T-cell (primary cell): ENCODE results near the gene CGNL1. TPM values are rescaled to one million over a fixed set of nuclear protein-coding genes. Genes with fewer than 3 reads are reported as not detected.

ENCODE experiments used
- ATAC-seq, 4 experiments: fragments of 200-7000 bp in 3 of 4; fragments of 150-1000 bp in 1 of 4; cut with Tn5 transposase; replicated peaks in 1 of 4; 1 replicate in 3 of 4; 2 replicates in 1 of 4; pipeline ENCODE4 v1.10.0; 2021; ENCODE audit warnings: moderate library complexity in 3 of 4, mild to moderate bottlenecking in 2 of 4, moderate number of reproducible peaks in 1 of 4
- CTCF ChIA-PET, 2 donors: fragments of 300-600 bp; sonication (Branson Sonifier 250); formaldehyde crosslinking; loops; one replicate each; lab custom pipeline; 2022; ENCODE audit warnings: antibody characterized with exemption in 2 of 2; lab: Charles Lee
- POLR2A ChIA-PET, 2 donors: fragments of 300-600 bp; sonication (Branson Sonifier 250); formaldehyde crosslinking; loops; one replicate each; lab custom pipeline; 2022; ENCODE audit warnings: antibody characterized with exemption in 2 of 2; lab: Charles Lee
- DNase-seq, 35 experiments: peaks; one replicate each; pipeline versions ENCODE4 v3.0.0 to v3.0.0-alpha.2; 2013 to 2023
- H3K27ac ChIP-seq: one replicate; pipeline ENCODE4 v1.5.1; 2013; ENCODE audit warnings: low read length
- H3K27me3 ChIP-seq, 2 experiments: replicated peaks in 1 of 2; 1 replicate in 1 of 2; 2 replicates in 1 of 2; pipeline versions ENCODE4 v1.6.1 to v1.7.0; 2013; ENCODE audit warnings: low read length in 1 of 2, mixed read lengths in 1 of 2; ENCODE audit not compliant: control insufficient read depth in 2 of 2, insufficient read depth in 2 of 2; ENCODE audit errors: extremely low read depth in 1 of 2
- H3K36me3 ChIP-seq, 2 donors: 1 replicate in 1 of 2; 2 replicates in 1 of 2; pipeline versions ENCODE4 v1.6.1 to v1.7.0; 2013; ENCODE audit warnings: low read length in 1 of 2; ENCODE audit not compliant: control insufficient read depth in 2 of 2, insufficient read depth in 1 of 2; ENCODE audit errors: extremely low read depth in 1 of 2
- H3K4me1 ChIP-seq, 2 experiments: 1 replicate in 1 of 2; 2 replicates in 1 of 2; pipeline versions ENCODE4 v1.6.1 to v1.7.0; 2013; ENCODE audit warnings: low read length in 2 of 2, mixed read lengths in 1 of 2; ENCODE audit not compliant: insufficient read depth in 2 of 2, control insufficient read depth in 1 of 2; ENCODE audit errors: extremely low read depth in 1 of 2
- H3K4me3 ChIP-seq, 2 donors: 1 replicate in 1 of 2; 2 replicates in 1 of 2; pipeline versions ENCODE4 v1.5.1 to v1.7.0; 2013; ENCODE audit warnings: mild to moderate bottlenecking in 2 of 2, low read length in 1 of 2, moderate library complexity in 1 of 2; ENCODE audit not compliant: control insufficient read depth in 1 of 2; ENCODE audit errors: extremely low read depth in 1 of 2
- H3K9me3 ChIP-seq: 2 replicates; pipeline ENCODE4 v1.7.0; 2013
- H3K27ac Mint-ChIP-seq, 2 donors: one replicate each; pipeline ENCODE4 v1.8.0; 2020 to 2021; ENCODE audit warnings: mild to moderate bottlenecking in 2 of 2, mixed read lengths in 2 of 2
- H3K27me3 Mint-ChIP-seq, 2 donors: one replicate each; pipeline ENCODE4 v1.8.0; 2021 to 2022; ENCODE audit warnings: mixed read lengths in 2 of 2
- H3K36me3 Mint-ChIP-seq: one replicate; pipeline ENCODE4 v1.8.0; 2021; ENCODE audit warnings: mixed read lengths
- H3K4me1 Mint-ChIP-seq, 3 donors: one replicate each; pipeline ENCODE4 v1.8.0; 2020 to 2022; ENCODE audit warnings: mixed read lengths in 3 of 3, mild to moderate bottlenecking in 1 of 3
- H3K4me3 Mint-ChIP-seq, 3 donors: one replicate each; pipeline ENCODE4 v1.8.0; 2020 to 2022; ENCODE audit warnings: mild to moderate bottlenecking in 3 of 3, mixed read lengths in 3 of 3, moderate library complexity in 3 of 3
- H3K9me3 Mint-ChIP-seq, 3 donors: one replicate each; pipeline ENCODE4 v1.8.0; 2020 to 2022; ENCODE audit warnings: mixed read lengths in 3 of 3
- WGBS: methylation state at CpG from one replicate; pipeline ENCODE4 v1.1.5; 2013; ENCODE audit warnings: missing lambda C conversion rate; ENCODE audit not compliant: insufficient coverage; 5-methylcytosine and 5-hydroxymethylcytosine counted together
- total RNA-seq, 35 experiments: library from RNA in 6 of 35; stranded (reverse) in 6 of 35; fragments of 120-200 nt in 1 of 35; gene quantifications; one replicate each; pipeline versions ENCODE4 v1.2.1 to v1.2.4 and lab custom pipeline; 2013 to 2026

CGNL1 gene
- total RNA-seq, 5 donors from 2014 or later (not counting 1 experiment from before 2014, with no cell fraction given), result 0.13 to 0.18 (median 0.16) TPM; not detected in 2

- H3K27ac ChIP-seq, result no peak overlapping the region
- H3K4me1 ChIP-seq, result no peaks in the 10 kb centered on the region
- H3K9me3 ChIP-seq, result no peaks in the 10 kb centered on the region
- no peaks in the 10 kb centered on the region for H3K36me3 Mint-ChIP-seq
- ATAC-seq (no peak), DNase-seq (no peak)
- H3K36me3 ChIP-seq, result no peaks in the 10 kb centered on the region
- ChIA-PET POLR2A (no interaction called here), CTCF (no interaction called here)
- H3K4me3 Mint-ChIP-seq, result no peak overlapping the region
- H3K27me3 ChIP-seq, result peaks cover 0 to 6% of the 10 kb centered on the region in 2 experiments
- peaks cover 6 to 15% of the 10 kb centered on the region in 2 donors for H3K27me3 Mint-ChIP-seq
- no peaks in the 10 kb centered on the region for H3K9me3 Mint-ChIP-seq
- WGBS, result 100% methylated on average over 1 of the region's 4 CpGs
- no peak overlapping the region for H3K4me3 ChIP-seq
- no peak overlapping the region for H3K27ac Mint-ChIP-seq
- H3K4me1 Mint-ChIP-seq, result peaks cover 0 to 7% (median 0%) of the 10 kb centered on the region in 3 donors
Observed at GRCh38 chr15:57493351-57493750, 117.0 kb downstream of the CGNL1 start.

- Histone ChIP-seq H3K4me1 (no peaks in the 10 kb centered on the region), H3K9me3 (no peaks in the 10 kb centered on the region), H3K27ac (no peak overlapping the region), H3K36me3 (no peaks in the 10 kb centered on the region), H3K4me3 (no peak overlapping the region), H3K27me3 (peaks cover 0 to 6% of the 10 kb centered on the region in 2 experiments)
- Mint-ChIP-seq H3K27ac (no peak overlapping the region), H3K9me3 (no peaks in the 10 kb centered on the region), H3K4me1 (peaks cover 0 to 7% (median 0%) of the 10 kb centered on the region in 3 donors), H3K36me3 (no peaks in the 10 kb centered on the region), H3K27me3 (peaks cover 5 to 11% of the 10 kb centered on the region in 2 donors), H3K4me3 (no peak overlapping the region)
- ChIA-PET CTCF (no interaction called here), POLR2A (no interaction called here)
- ATAC-seq (no peak), DNase-seq (no peak)
- 100% methylated on average over 1 of the region's 4 CpGs for WGBS
Observed at GRCh38 chr15:57494581-57494980, 118.3 kb downstream of the CGNL1 start.

- Mint-ChIP-seq H3K27ac (no peak overlapping the region), H3K27me3 (peaks cover 2 to 9% of the 10 kb centered on the region in 2 donors), H3K9me3 (no peaks in the 10 kb centered on the region), H3K4me3 (no peak overlapping the region), H3K4me1 (peaks cover 0 to 7% (median 0%) of the 10 kb centered on the region in 3 donors), H3K36me3 (no peaks in the 10 kb centered on the region)
- WGBS, result 22% methylated on average over 1 of the region's 2 CpGs
- no peak for DNase-seq
- Histone ChIP-seq H3K4me1 (no peaks in the 10 kb centered on the region), H3K36me3 (no peaks in the 10 kb centered on the region), H3K27ac (no peak overlapping the region), H3K4me3 (no peak overlapping the region), H3K27me3 (peaks cover 0 to 6% of the 10 kb centered on the region in 2 experiments), H3K9me3 (no peaks in the 10 kb centered on the region)
- ChIA-PET CTCF (no interaction called here), POLR2A (no interaction called here)
- no peak for ATAC-seq
Observed at GRCh38 chr15:57495041-57495440, 118.7 kb downstream of the CGNL1 start.

GRCh38 chr15:57495554-57496165 is 119.4 kb downstream of the CGNL1 start:
- Histone ChIP-seq H3K27me3 (peaks cover 0 to 6% of the 10 kb centered on the region in 2 experiments), H3K27ac (no peak overlapping the region), H3K36me3 (no peaks in the 10 kb centered on the region), H3K9me3 (no peaks in the 10 kb centered on the region), H3K4me3 (no peak overlapping the region), H3K4me1 (no peaks in the 10 kb centered on the region)
- CTCF ChIA-PET, result no interaction called here
- ATAC-seq (no peak), DNase-seq (no peak)
- H3K9me3 Mint-ChIP-seq, result no peaks in the 10 kb centered on the region
- no CpG with 5 or more reads among the region's 2 CpGs for WGBS
- H3K4me1 Mint-ChIP-seq, result peaks cover 0 to 7% (median 0%) of the 10 kb centered on the region in 3 donors
- POLR2A ChIA-PET, result no interaction called here
- peaks cover 2 to 3% of the 10 kb centered on the region in 2 donors for H3K27me3 Mint-ChIP-seq
- no peak overlapping the region for H3K27ac Mint-ChIP-seq
- no peak overlapping the region for H3K4me3 Mint-ChIP-seq
- no peaks in the 10 kb centered on the region for H3K36me3 Mint-ChIP-seq

GRCh38 chr15:57496594-57496945 is 120.3 kb downstream of the CGNL1 start:
- Histone ChIP-seq H3K36me3 (no peaks in the 10 kb centered on the region), H3K27ac (no peak overlapping the region), H3K27me3 (peaks cover 0 to 6% of the 10 kb centered on the region in 2 experiments), H3K9me3 (no peaks in the 10 kb centered on the region), H3K4me3 (no peak overlapping the region), H3K4me1 (no peaks in the 10 kb centered on the region)
- ChIA-PET CTCF (no interaction called here), POLR2A (no interaction called here)
- WGBS, result 100% methylated on average over 1 of the region's 1 CpG
- no peaks in the 10 kb centered on the region for H3K36me3 Mint-ChIP-seq
- no peak overlapping the region for H3K4me3 Mint-ChIP-seq
- ATAC-seq (no peak), DNase-seq (no peak)
- H3K27ac Mint-ChIP-seq, result no peak overlapping the region
- H3K27me3 Mint-ChIP-seq, result peaks cover 2 to 4% of the 10 kb centered on the region in 2 donors
- H3K4me1 Mint-ChIP-seq, result peaks cover 0 to 7% (median 0%) of the 10 kb centered on the region in 3 donors
- H3K9me3 Mint-ChIP-seq, result no peaks in the 10 kb centered on the region

GRCh38 chr15:57496946-57497869 is 120.9 kb downstream of the CGNL1 start:
- WGBS, result 74% methylated on average over 11 of the region's 15 CpGs
- Mint-ChIP-seq H3K9me3 (no peaks in the 10 kb centered on the region), H3K4me3 (no peak overlapping the region), H3K27ac (no peak overlapping the region), H3K4me1 (peaks cover 0 to 7% (median 0%) of the 10 kb centered on the region in 3 donors), H3K27me3 (peaks cover 2 to 4% of the 10 kb centered on the region in 2 donors), H3K36me3 (no peaks in the 10 kb centered on the region)
- DNase-seq (no peak), ATAC-seq (no peak)
- Histone ChIP-seq H3K4me1 (no peaks in the 10 kb centered on the region), H3K4me3 (no peak overlapping the region), H3K27ac (no peak overlapping the region), H3K9me3 (no peaks in the 10 kb centered on the region), H3K36me3 (no peaks in the 10 kb centered on the region), H3K27me3 (peaks cover 0 to 6% of the 10 kb centered on the region in 2 experiments)
- ChIA-PET CTCF (no interaction called here), POLR2A (no interaction called here)
